ENCODE data around the gene KDELR1.

DNA sequence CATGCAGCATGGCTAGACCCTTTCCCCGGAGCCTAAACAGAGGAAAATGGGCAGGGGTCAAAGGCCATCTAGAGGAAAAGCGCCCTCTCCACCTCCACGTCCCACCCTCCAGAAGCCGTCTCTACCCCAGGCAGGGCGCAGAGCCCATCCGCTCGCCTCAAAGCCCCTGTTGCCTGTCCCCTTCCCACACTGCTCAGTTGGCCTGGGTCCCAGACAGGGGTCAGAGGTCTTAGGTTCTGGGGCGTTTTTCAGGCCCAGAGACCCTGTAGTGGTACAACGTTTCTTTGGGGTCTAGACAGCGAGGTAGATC is 27.9 kb downstream of the KDELR1 start:
- TF ChIP-seq HMG20B (CRISPR knock-in tag; conservative IDR thresholded peaks at IDR 0.05) (no peak), PTBP1 (IDR thresholded peaks at IDR 0.05; ENCODE audit: low read depth, low read length, poor library complexity, severe bottlenecking) (no peak), DPF2 (CRISPR knock-in tag; IDR thresholded peaks at IDR 0.05; ENCODE audit: borderline replicate concordance, low read depth) (no peak), HIVEP1 (CRISPR knock-in tag; IDR thresholded peaks at IDR 0.05) (peak; percentile 53; the same call in 1 of the 2 replicates), THAP7 (CRISPR knock-in tag; IDR thresholded peaks at IDR 0.05) (no peak), NR3C1 (CRISPR knock-in tag; IDR thresholded peaks at IDR 0.05) (no peak), ZNF224 (CRISPR knock-in tag; IDR thresholded peaks at IDR 0.05) (no peak), MTERF4 (CRISPR knock-in tag; IDR thresholded peaks at IDR 0.05) (no peak), PLSCR1 (CRISPR knock-in tag; IDR thresholded peaks at IDR 0.05; ENCODE audit: borderline replicate concordance) (no peak), MTA3 (CRISPR knock-in tag; IDR thresholded peaks at IDR 0.05) (no peak), RBM22 (optimal IDR thresholded peaks at IDR 0.05; ENCODE audit: low read length) (peak; percentile 65), TERF1 (CRISPR knock-in tag; IDR thresholded peaks at IDR 0.05) (no peak)
- TF ChIP-seq, protein P1, sequence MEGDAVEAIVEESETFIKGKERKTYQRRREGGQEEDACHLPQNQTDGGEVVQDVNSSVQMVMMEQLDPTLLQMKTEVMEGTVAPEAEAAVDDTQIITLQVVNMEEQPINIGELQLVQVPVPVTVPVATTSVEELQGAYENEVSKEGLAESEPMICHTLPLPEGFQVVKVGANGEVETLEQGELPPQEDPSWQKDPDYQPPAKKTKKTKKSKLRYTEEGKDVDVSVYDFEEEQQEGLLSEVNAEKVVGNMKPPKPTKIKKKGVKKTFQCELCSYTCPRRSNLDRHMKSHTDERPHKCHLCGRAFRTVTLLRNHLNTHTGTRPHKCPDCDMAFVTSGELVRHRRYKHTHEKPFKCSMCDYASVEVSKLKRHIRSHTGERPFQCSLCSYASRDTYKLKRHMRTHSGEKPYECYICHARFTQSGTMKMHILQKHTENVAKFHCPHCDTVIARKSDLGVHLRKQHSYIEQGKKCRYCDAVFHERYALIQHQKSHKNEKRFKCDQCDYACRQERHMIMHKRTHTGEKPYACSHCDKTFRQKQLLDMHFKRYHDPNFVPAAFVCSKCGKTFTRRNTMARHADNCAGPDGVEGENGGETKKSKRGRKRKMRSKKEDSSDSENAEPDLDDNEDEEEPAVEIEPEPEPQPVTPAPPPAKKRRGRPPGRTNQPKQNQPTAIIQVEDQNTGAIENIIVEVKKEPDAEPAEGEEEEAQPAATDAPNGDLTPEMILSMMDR (CRISPR knock-in tag; IDR thresholded peaks at IDR 0.05) = peak; percentile 20
- TF ChIP-seq, protein P2, sequence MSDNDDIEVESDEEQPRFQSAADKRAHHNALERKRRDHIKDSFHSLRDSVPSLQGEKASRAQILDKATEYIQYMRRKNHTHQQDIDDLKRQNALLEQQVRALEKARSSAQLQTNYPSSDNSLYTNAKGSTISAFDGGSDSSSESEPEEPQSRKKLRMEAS (IDR thresholded peaks at IDR 0.05) = no peak

Measured in HepG2 (cell line).